Heart right ventricle (tissue), 16 donors: Measurements from ENCODE around the gene PKN3. TPM values are rescaled to one million over a fixed set of nuclear protein-coding genes. Genes with fewer than 3 reads are reported as not detected.

Source experiments
- ATAC-seq, 8 donors: fragments of 200-7000 bp; cut with Tn5 transposase; one replicate each; pipeline ENCODE4 v1.9.1; 2020; ENCODE audit warnings: mild to moderate bottlenecking in 8 of 8, moderate library complexity in 8 of 8, moderate number of reproducible peaks in 1 of 8
- DNase-seq, 2 donors: peaks; one replicate each; pipeline ENCODE4 v3.0.0-alpha.2; 2020
- H3K27ac ChIP-seq, 10 donors: fragments of 200-600 bp; sonication (generic) in 2 of 10; one replicate each; pipeline versions ENCODE4 v1.5.0 to v1.8.0; 2020 to 2022; ENCODE audit warnings: mild to moderate bottlenecking in 3 of 10
- H3K27me3 ChIP-seq, 7 donors: fragments of 200-600 bp; one replicate each; pipeline ENCODE4 v1.8.0; 2021 to 2022; ENCODE audit warnings: mild to moderate bottlenecking in 2 of 7
- H3K36me3 ChIP-seq, 9 donors: fragments of 200-600 bp; sonication (generic) in 1 of 9; one replicate each; pipeline versions ENCODE4 v1.5.0 to v1.8.0; 2020 to 2022; ENCODE audit warnings: mild to moderate bottlenecking in 2 of 9
- H3K4me1 ChIP-seq, 9 donors: fragments of 200-600 bp; sonication (generic) in 1 of 9; one replicate each; pipeline versions ENCODE4 v1.5.0 to v1.8.0; 2020 to 2022; ENCODE audit warnings: mild to moderate bottlenecking in 4 of 9
- H3K4me3 ChIP-seq, 10 donors: fragments of 200-600 bp; sonication (generic) in 2 of 10; one replicate each; pipeline versions ENCODE4 v1.5.0 to v1.8.0; 2020 to 2022; ENCODE audit warnings: mild to moderate bottlenecking in 7 of 10, moderate library complexity in 2 of 10
- H3K9me3 ChIP-seq, 11 donors: fragments of 200-600 bp in 10 of 11; sonication (generic) in 2 of 11; one replicate each; pipeline versions ENCODE4 v1.5.0 to v1.8.0; 2013 to 2022; ENCODE audit warnings: mild to moderate bottlenecking in 2 of 11, control low read depth in 1 of 11, moderate library complexity in 1 of 11
- WGBS, 2 donors: extraction: QIAGEN DNeasy Blood & Tissue Kit; methylation state at CpG; one replicate each; pipeline ENCODE4 v1.1.7; 2013; ENCODE audit warnings: inconsistent platforms in 1 of 2; 5-methylcytosine and 5-hydroxymethylcytosine counted together
- intact Hi-C, 10 donors: fragments of 100-400 bp; cut with DNase I; formaldehyde crosslinking; loops; one replicate each; pipeline versions ENCODE4 v1.11.1 to v1.14.2; 2022
- polyA plus RNA-seq, 2 donors: library from polyadenylated mRNA; stranded (reverse); fragments of 200-250 nt; gene quantifications; one replicate each; pipeline ENCODE4 v1.2.3, GENCODE V29; 2013
- total RNA-seq, 10 donors: library from RNA; stranded (reverse); fragmentation: NEBNext Ultra II Directional in 3 of 10; extraction: Animal tissue kit (Norgen Biotek cat#: 25700) in 3 of 10; gene quantifications; one replicate each; pipeline versions ENCODE4 v1.2.1 to v1.2.4, GENCODE V29; 2021 to 2023
- TF ChIP-seq, protein P1 (sequence below), 9 donors: fragments of 200-600 bp; sonication (generic) in 2 of 9; IDR thresholded peaks; one replicate each; pipeline versions ENCODE4 v1.5.0 to v1.8.0; 2021 to 2022; ENCODE audit warnings: antibody characterized with exemption in 9 of 9, mild to moderate bottlenecking in 5 of 9, moderate library complexity in 1 of 9
- donor health status: Arrhythmogenic right ventricular cardiomyopathy.
- donor health status: ischemic (EF 13 %, LVEDD 7.1; RV severe dilation, severe dysfunction).
- donor health status: healthy with polysubstance abuse.
- donor health status: DM: no; HTN: yes; CAD: no.
- donor health status: DM: no; HTN: no; CAD: no.
- donor health status: ischemic (EF 25% LVEDD 6.9; RV normal size, moderate dysfunction).
- donor health status: ischemic (EF 25% LVEDD 5.7; RV mildly dilated, moderate dysfunction).
- donor health status: healthy.
- donor health status: DM: yes; HTN: yes; CAD: no.
- donor health status: Ischemic cardiomyopathy.
- donor health status: ischemic (EF 35%, LVEDD 5.7; RV mildly dilated, moderate dysfunction).
- donor health status: nonischemic (EF 11% LVEDD 7.7; RV severe dilation, severe dysfunction).
- donor health status: DM: yes; HTN: yes; CAD: no.
- donor health status: PGD.
- donor health status: ischemic (EF 29% LVEDD 5.4; RV normal size, mild dysfunction).
- donor health status: nonischemic (EF 23%, LVEDD 6.1; RV moderate dilation, normal function).

Gene PKN3
- total and polyA plus RNA-seq, 12 donors: 3.7 to 12.7 (median 5.2) TPM

- TF ChIP-seq, protein P1, sequence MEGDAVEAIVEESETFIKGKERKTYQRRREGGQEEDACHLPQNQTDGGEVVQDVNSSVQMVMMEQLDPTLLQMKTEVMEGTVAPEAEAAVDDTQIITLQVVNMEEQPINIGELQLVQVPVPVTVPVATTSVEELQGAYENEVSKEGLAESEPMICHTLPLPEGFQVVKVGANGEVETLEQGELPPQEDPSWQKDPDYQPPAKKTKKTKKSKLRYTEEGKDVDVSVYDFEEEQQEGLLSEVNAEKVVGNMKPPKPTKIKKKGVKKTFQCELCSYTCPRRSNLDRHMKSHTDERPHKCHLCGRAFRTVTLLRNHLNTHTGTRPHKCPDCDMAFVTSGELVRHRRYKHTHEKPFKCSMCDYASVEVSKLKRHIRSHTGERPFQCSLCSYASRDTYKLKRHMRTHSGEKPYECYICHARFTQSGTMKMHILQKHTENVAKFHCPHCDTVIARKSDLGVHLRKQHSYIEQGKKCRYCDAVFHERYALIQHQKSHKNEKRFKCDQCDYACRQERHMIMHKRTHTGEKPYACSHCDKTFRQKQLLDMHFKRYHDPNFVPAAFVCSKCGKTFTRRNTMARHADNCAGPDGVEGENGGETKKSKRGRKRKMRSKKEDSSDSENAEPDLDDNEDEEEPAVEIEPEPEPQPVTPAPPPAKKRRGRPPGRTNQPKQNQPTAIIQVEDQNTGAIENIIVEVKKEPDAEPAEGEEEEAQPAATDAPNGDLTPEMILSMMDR (IDR thresholded peaks at IDR 0.05): no peak
- DNase-seq: no peak
- intact Hi-C loops: loop anchor here in 1 of 10 donors (5.0 kb wide), 1 partner anchor 71 kb away; the partner anchor contains the start of gene ZER1
- Histone ChIP-seq H3K9me3 (no peaks in the 10 kb centered on the region), H3K4me1 (peaks cover 0 to 24% (median 15%) of the 10 kb centered on the region in 9 donors), H3K27me3 (no peaks in the 10 kb centered on the region), H3K4me3 (peak overlapping the region in 1 of 10 donors; percentile 86), H3K27ac (peak overlapping the region in 5 of 10 donors; percentile 2 to 93 (median 88)), H3K36me3 (peaks cover 0 to 13% (median 0%) of the 10 kb centered on the region in 9 donors)
- ATAC-seq: no peak
- 37 to 48% methylated on average over 10 of the region's 10 CpGs for WGBS, 2 donors
Measured at GRCh38 chr9:128701227-128701854, 962 bp upstream of the PKN3 start.

GRCh38 chr9:128702949-128703615 is 779 bp downstream of the PKN3 start:
- TF ChIP-seq, protein P1 (IDR thresholded peaks at IDR 0.05): no peak
- H3K4me3 ChIP-seq: peak overlapping the region; percentile 56 to 93 (median 78)
- H3K27ac ChIP-seq: peak overlapping the region; percentile 70 to 96 (median 93)
- ATAC-seq: peak; percentile 18 to 65 (median 40)
- 8 to 10% methylated on average over 47 to 55 of the region's 55 CpGs for WGBS, 2 donors
- intact Hi-C loops: loop anchor here in 2 of 10 donors (2.0 to 5.0 kb wide), 2 partner anchors 22 to 69 kb away; partner anchors contain the start of genes ZDHHC12 (in 1 of the 2) and ZER1 (in 1 of the 2)
- no peaks in the 10 kb centered on the region for H3K9me3 ChIP-seq
- peaks cover 0 to 5% (median 0%) of the 10 kb centered on the region in 9 donors for H3K36me3 ChIP-seq
- H3K27me3 ChIP-seq: no peaks in the 10 kb centered on the region
- DNase-seq: peak; percentile 30 to 53
- H3K4me1 ChIP-seq: peaks cover 0 to 24% (median 15%) of the 10 kb centered on the region in 9 donors

GRCh38 chr9:128703616-128704355 is 1.5 kb downstream of the PKN3 start:
- DNase-seq: peak; percentile 69 to 72
- TF ChIP-seq, protein P1 (IDR thresholded peaks at IDR 0.05): no peak
- Histone ChIP-seq H3K27me3 (no peaks in the 10 kb centered on the region), H3K4me1 (peaks cover 0 to 24% (median 15%) of the 10 kb centered on the region in 9 donors), H3K4me3 (peak overlapping the region; percentile 56 to 93 (median 78)), H3K36me3 (peaks cover 0 to 5% (median 0%) of the 10 kb centered on the region in 9 donors), H3K27ac (peak overlapping the region; percentile 70 to 96 (median 93)), H3K9me3 (no peaks in the 10 kb centered on the region)
- ATAC-seq: peak; percentile 41 to 89 (median 81)
- WGBS, 2 donors: 67 to 69% methylated on average over 31 of the region's 31 CpGs
- intact Hi-C loops: loop anchor here in 2 of 10 donors (2.0 to 5.0 kb wide), 2 partner anchors 21 to 69 kb away; partner anchors contain the start of genes ZDHHC12 (in 1 of the 2) and ZER1 (in 1 of the 2)

DNA sequence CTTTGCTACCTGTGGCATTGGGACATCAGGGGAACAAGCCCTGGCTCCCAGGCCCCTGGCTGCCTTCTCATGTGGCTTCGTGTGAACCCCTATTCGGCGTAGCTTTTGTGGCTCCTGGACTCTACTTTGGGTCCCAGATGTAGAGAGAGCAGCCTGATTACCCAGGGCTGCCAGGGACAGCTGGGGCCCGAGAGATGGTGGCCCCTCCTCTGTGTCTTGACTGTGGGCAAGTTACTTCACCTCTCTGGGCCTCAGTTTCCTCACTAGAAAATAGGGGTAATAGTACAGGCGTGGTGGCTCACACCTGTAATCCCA is 2.0 kb downstream of the PKN3 start:
- intact Hi-C loops: loop anchor here in 1 of 10 donors (5.0 kb wide), 1 partner anchor 68 kb away; the partner anchor contains the start of gene ZER1
- ATAC-seq (no peak), DNase-seq (no peak)
- no peaks in the 10 kb centered on the region for H3K27me3 ChIP-seq
- peak overlapping the region; percentile 70 to 96 (median 93) for H3K27ac ChIP-seq
- peaks cover 0 to 24% (median 15%) of the 10 kb centered on the region in 9 donors for H3K4me1 ChIP-seq
- H3K36me3 ChIP-seq: peaks cover 0 to 5% (median 0%) of the 10 kb centered on the region in 9 donors
- TF ChIP-seq, protein P1 (IDR thresholded peaks at IDR 0.05): no peak
- no peaks in the 10 kb centered on the region for H3K9me3 ChIP-seq
- H3K4me3 ChIP-seq: peak overlapping the region in 8 of 10 donors; percentile 56 to 93 (median 82)
- 73 to 89% methylated on average over 5 of the region's 5 CpGs for WGBS, 2 donors
